ENCODE data around the gene SMAD1.

The SMAD1 gene

GRCh38 chr4:145489556-145489955, 7.9 kb downstream of the SMAD1 start:
- no peak for DNase-seq (ENCODE audit: low read depth)

DNA sequence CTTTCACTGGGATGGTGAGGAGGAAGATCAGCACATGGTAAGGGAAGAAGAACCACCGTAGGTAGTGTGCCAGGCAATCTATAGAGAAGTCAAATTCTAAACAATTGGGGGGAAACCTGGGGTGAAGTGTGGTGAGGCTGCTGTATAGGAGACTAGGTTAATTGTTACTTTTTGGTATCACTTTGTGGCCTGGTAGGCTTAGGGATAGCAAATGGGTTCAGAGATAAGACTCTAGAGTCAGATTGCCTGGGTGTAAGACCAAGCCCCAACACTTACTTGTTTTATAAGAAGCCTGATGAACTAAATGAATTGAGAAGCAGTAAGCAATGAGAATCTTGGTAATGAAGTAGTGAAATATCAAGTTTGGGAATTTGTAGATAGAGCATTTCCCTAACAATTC, 8.7 kb downstream of the SMAD1 start:
- no peak for DNase-seq (ENCODE audit: low read depth)

DNA sequence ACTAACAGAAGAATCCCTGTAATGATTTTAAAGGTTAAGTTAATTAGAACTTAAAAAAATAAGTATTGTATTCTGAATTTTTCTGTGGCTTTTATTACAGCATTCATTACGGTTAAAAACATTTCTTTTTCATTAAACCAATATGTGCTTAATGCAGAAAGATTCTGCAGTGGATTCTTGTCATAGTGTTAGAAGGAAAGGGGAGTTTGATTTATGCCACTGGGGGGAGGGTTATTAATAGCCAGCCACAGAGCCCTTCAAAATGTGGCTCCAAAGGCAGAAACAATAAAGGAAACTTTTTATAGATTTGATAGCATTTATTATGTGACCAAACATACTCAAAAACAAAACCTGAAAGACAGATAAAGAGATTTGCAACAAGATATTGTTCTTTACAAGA, 9.1 kb downstream of the SMAD1 start:
- no peak for DNase-seq (ENCODE audit: low read depth)

DNA sequence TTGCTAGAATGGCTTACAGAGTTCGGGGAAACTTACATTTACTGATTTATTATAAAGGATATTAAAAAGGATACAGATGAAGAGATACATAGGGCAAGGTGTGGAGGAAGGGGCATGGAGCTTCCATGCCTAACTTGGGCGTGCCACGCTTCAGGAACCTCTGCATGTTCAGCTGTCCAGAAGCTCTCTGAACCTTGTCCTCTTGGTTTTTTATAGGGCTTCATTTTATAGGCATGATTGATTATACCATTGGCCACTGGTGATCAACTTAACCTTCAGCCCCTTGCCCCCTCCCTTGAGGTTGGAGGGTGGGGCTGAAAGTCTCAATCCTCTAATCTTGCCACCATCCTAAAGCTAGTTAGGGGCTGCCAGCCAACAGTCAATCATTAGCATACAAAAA, 10.7 kb downstream of the SMAD1 start:
- DNase-seq (ENCODE audit: low read depth) = no peak

DNA sequence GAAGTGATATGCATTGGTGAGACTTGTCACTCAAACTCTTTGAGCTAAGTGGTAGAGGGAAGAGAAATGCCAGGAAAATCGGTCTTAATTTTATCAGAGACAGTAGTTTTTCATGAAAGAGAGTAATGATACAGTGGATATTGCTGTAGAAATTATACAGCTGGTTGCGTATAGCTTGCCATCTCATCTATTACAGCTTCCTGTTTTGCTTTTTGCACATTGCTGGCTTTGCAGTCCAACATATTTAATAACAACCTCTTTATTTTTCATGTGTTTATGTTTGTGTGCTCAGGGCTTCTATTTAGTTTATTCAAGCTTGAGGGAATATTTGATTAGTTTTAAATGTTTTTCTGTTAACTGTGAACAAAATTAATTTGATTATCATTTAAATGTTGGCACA, 11.5 kb downstream of the SMAD1 start:
- DNase-seq (ENCODE audit: low read depth) = no peak

GRCh38 chr4:145494666-145495270, 13.1 kb downstream of the SMAD1 start:
- DNase-seq (ENCODE audit: low read depth) = no peak

DNA sequence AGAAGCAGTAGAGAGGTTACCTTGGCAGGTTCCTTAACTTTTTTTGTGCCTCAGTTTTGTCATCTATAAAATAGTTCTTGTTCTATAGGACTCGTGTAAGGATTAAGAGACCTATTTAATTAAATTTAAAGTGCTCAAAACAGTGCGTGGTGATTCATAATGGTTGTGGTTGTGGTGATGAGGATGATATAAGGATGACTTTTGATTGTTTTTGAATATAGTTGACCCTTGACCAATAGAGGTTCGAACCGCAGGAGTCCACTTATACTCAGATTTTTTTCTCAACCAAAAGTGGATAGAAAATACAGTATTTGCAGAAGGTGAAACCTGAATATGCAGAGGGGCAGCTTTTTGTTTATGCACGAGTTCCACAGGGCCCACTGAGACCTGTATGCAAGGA, 14.6 kb downstream of the SMAD1 start:
- no peak for DNase-seq (ENCODE audit: low read depth)

DNA sequence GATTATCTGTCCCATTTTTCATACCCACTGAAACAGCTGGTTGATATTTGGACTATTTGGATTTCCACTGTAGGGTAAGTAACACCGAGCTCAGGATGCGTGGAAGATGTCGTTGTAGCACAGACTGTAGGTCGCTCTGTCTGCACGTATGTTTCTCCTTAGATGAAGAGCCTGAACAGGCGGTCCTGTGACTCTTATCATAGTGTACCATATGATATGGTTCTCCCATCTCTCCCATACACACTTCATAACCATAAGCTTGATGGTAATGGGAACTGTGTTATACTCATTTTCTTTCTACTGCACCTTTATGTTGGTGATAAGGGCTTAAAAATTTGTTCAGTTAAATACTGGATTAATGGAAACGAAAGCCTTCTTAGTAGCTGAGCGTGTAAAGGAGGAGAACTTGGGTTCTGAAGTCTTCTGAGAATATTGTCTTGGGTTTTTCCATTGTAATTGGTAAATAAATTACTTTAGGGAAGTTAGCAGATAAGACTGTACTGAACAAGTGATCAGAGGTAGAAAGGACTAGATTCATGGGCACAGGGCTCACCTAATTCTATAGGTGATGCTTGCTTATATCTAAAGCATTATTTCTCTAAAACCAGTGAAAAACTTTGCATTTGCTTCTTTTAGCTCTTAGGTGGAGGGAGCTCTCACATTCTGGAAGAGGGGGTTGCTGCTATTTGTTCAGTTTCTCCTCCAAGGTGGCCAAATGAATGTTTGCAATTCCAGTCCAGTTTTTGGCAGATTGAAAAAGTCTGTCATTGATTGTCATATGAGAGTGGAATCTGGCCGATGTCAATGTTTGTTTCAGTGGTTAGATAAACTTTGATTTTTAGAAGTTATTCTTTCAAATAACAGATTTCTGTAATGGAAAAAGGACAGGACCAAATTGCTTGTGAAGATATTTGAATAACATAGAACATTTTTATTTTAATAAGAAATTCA, 15.8 kb downstream of the SMAD1 start:
- no peak for DNase-seq (ENCODE audit: low read depth)

DNA sequence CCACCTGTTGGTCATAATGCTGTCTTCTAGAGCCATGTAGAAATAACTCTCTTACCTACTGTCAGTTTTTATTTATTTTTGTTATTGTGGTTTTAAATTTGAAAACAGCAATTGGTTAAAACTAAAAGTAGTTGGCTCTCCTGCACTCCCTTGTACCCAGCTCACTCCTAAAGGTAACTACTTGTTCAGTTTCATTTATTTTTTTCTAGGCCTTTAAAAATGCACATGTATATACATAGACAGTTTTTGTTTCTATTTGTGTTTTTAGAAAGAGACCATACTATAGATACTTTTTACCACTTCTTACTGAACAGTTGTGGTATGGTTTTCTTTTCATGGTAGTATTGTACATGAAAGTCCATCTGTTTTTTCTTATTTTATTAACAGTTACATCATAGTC, 16.8 kb downstream of the SMAD1 start:
- no peak for DNase-seq (ENCODE audit: low read depth)

- no peak for DNase-seq (ENCODE audit: low read depth)
Measured at GRCh38 chr4:145501051-145501660, 19.5 kb downstream of the SMAD1 start.

DNA sequence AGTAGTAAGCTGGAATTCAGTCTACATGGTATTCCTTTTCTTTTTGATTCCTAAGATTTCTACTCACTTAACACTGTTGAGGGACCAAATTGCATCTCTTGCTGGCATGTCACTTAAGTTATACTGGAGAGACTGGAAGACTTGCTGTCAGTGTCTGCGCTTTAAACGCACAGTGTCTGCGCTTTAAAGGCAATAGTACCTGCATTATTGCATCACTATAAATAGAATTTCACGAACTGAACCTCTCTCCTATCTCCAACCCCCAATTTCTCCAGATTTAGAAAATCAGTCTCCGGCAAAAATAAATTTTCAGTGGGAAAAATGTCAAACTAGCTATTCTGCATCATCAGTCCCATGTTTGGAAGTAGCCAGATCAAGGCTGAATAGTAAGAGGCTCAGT, 21.2 kb downstream of the SMAD1 start:
- no peak for DNase-seq (ENCODE audit: low read depth)

- no peak for DNase-seq (ENCODE audit: low read depth)
Measured at GRCh38 chr4:145503486-145504072, 21.9 kb downstream of the SMAD1 start.

DNA sequence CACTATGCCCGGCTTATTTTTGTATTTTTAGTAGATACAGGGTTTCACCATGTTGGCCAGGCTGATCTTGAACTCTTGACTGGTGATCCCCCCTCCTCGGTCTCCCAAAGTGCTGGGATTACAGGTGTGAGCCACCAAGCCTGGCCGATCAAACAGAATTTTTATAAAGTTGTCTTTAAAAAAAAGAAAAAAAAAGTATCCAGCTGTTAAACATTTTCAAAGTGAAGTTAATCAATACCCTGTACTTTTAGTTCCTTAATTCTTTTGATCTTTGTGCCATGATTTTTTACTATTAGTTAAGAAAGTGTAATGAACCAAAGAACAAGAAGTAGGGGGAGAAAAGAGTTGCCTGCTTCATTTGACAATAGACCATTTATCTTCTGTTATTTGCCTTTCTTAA, 24.3 kb downstream of the SMAD1 start:
- DNase-seq (ENCODE audit: low read depth) = no peak

- DNase-seq (ENCODE audit: low read depth) = no peak
Measured at GRCh38 chr4:145507636-145508035, 26.0 kb downstream of the SMAD1 start.

DNA sequence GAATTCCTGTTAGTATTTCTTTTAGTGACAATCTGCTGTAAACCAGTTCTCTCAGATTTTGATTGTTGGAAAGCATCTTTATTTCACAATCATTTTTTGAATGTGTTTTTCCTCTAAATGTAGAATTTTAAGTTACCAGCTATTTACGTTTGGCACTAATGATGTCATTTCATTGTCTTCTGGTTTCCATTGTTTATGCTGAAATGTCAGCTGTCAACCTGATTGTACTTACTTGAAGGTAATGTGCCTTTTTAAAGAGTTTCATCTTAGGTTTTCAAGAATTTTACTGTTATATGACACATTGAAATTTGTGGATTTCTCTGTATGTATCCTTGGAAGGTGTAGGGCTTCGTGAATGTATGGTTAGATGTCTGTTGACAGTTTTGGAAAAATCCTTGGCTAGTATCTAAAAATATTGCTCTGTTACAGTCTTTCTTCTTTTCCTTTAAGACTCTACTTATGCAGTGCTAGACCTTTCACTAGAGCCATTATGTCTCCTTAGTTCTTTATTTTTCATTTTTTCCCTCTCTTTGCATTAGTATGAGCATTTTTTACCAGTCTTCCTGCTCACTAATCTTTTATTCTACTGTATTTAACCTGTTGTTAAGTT, 30.4 kb downstream of the SMAD1 start:
- DNase-seq (ENCODE audit: low read depth) = no peak

DNA sequence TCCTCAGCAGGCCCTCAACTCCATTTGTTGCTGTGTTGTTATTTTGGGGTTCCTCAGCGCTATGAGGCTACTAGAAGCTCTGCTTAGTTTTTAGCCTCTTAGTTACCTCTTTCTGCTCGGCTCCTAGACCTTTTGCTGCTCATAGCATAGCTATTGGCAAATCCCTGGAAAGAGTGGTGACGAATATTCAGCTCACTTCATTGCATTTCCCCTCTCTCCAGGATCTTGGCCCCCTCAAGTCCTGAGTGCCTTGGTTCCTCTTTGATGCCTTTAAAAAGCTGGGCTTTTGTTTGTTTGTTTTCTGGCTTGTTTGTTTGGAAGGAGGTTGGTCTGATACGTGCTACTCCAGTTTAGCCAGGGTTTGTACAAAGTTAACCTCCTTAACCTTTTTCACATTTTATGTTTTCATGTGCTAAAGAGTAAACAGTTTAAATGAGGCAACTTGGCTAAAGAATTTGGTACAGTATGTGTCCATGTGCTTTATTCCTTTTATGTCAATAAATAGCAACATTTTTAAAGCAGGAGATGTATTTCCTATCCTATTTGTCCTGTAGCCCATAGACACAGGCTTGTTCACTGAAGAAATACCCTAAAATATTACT, 31.5 kb downstream of the SMAD1 start:
- DNase-seq (ENCODE audit: low read depth) = no peak

DNA sequence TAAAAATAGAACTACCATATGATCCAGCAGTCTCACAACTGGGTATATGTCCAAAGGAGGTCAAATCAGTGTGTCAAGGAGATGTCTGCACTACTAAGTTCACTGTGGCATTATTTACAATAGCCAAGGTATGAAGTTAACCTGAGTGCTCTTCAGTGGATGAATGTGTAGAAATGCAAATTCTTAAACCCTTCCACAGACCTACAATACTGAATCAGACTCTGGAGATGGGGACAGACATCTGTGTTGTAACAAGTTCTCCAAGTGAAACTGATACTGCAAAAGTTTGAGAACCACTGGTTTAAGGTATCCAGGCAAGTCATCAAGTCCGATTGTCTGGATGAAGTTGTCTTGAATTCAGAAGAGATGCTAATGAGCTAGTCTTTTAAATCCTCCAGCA, 38.5 kb downstream of the SMAD1 start:
- DNase-seq (ENCODE audit: low read depth) = no peak

DNA sequence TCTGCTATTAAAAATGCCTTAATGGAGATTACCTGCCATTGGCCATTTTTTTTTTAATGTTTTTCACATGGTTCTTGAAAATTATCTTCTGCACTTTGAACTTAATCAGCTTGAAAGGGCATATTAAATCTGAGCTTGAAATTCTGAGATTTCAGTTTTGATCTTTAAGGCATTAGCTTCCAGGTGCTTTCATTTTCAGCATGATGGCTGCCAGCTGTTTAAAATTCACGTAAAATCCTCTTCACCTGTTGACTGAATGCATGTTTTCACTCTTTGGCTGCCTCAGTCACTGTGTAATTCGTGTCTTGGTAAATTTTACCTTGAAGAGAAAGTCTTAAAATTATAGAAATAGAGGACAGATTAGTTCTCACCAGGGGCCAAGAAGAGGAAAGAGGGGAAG, 39.6 kb downstream of the SMAD1 start:
- DNase-seq (ENCODE audit: low read depth) = no peak

GRCh38 chr4:145523117-145523516, 41.5 kb downstream of the SMAD1 start:
- no peak for DNase-seq (ENCODE audit: low read depth)

- DNase-seq (ENCODE audit: low read depth) = no peak
Measured at GRCh38 chr4:145524552-145524951, 42.9 kb downstream of the SMAD1 start.

GRCh38 chr4:145525291-145525740, 43.7 kb downstream of the SMAD1 start:
- no peak for DNase-seq (ENCODE audit: low read depth)

DNA sequence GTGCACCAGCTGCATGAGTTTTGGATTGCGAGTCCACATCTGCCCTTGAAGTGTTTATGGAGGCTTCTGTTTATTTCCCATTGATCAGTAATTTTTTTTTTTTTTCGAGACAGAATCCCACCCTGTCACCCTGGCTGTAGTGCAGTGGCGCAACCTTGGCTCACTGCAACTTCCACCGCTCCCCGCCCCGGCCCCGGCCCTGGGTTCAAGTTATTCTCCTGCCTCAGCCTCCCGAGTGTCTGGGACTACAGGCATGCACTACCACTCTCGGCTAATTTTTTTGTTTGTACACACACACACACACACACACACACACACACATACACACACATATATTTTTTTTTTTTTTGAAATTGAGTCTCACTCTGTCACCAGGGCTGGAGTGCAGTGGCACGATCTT, 46.1 kb downstream of the SMAD1 start:
- DNase-seq (ENCODE audit: low read depth) = no peak
